GM21515 (cell line): ENCODE data around the gene SLC17A9.
A peak's percentile ranks its signal among the peaks of the same experiment; 100 is the strongest.
"Not testable (repeated sequence)": the region's sequence is repeated elsewhere in the genome, so short reads cannot be mapped to it uniquely, and the experiment has no call there.

Source experiments
- ATAC-seq: cut with Tn5 transposase; IDR thresholded peaks from one replicate; pipeline ENCODE4 v1.9.1; 2021; ENCODE audit not compliant: unreplicated experiment

SLC17A9 gene

GRCh38 chr20:62920039-62920645 lies 32.4 kb upstream of the SLC17A9 start:
- ATAC-seq: no peak

GRCh38 chr20:62921119-62921687 lies 31.3 kb upstream of the SLC17A9 start:
- ATAC-seq: no peak

- no peak for ATAC-seq
Observed at GRCh38 chr20:62922451-62922921, 30.0 kb upstream of the SLC17A9 start.

- not testable (repeated sequence) for ATAC-seq
Observed at GRCh38 chr20:62923059-62923668, 29.3 kb upstream of the SLC17A9 start.

- no peak for ATAC-seq
Observed at GRCh38 chr20:62923669-62924441, 28.7 kb upstream of the SLC17A9 start.

- no peak for ATAC-seq
Observed at GRCh38 chr20:62924442-62925075, 27.9 kb upstream of the SLC17A9 start.

GRCh38 chr20:62925076-62925419 lies 27.5 kb upstream of the SLC17A9 start:
- no peak for ATAC-seq

GRCh38 chr20:62925420-62926228 lies 26.9 kb upstream of the SLC17A9 start:
- peak; percentile 16 for ATAC-seq

- peak; percentile 60 for ATAC-seq
Observed at GRCh38 chr20:62926229-62927127, 26.0 kb upstream of the SLC17A9 start, which contains the start of gene DIDO1. Gene DIDO1 (minus strand): TSS chr20:62926505.

GRCh38 chr20:62927128-62927705 lies 25.3 kb upstream of the SLC17A9 start:
- no peak for ATAC-seq

- no peak for ATAC-seq
Observed at GRCh38 chr20:62928246-62928939, 24.1 kb upstream of the SLC17A9 start.

GRCh38 chr20:62929051-62929538 lies 23.4 kb upstream of the SLC17A9 start:
- ATAC-seq: no peak

- ATAC-seq: no peak
Observed at GRCh38 chr20:62931464-62931863, 21.0 kb upstream of the SLC17A9 start.

GRCh38 chr20:62933966-62934365 lies 18.5 kb upstream of the SLC17A9 start:
- ATAC-seq: no peak

- no peak for ATAC-seq
Observed at GRCh38 chr20:62935204-62935967, 17.1 kb upstream of the SLC17A9 start.

- no peak for ATAC-seq
Observed at GRCh38 chr20:62935968-62936585, 16.4 kb upstream of the SLC17A9 start.
